Panc1 (cell line): Measurements from ENCODE around the gene RNF224.

ENCODE experiments used
- POLR2AphosphoS5 ChIP-seq: IDR thresholded peaks from 2 replicates; pipeline ENCODE4 v1.6.1; 2012; ENCODE audit warnings: mild to moderate bottlenecking, low read depth, low read length, moderate library complexity
- SIN3A ChIP-seq: IDR thresholded peaks from 2 replicates; pipeline ENCODE4 v1.6.1; 2012; ENCODE audit warnings: low read depth, mild to moderate bottlenecking, low read length, moderate library complexity, borderline replicate concordance; ENCODE audit not compliant: insufficient read depth
- TCF7L2 ChIP-seq: IDR thresholded peaks from 2 replicates; pipeline ENCODE4 v1.6.1; 2011; ENCODE audit warnings: mild to moderate bottlenecking, low read depth, low read length, inconsistent platforms
- TF ChIP-seq, protein P1 (sequence below): fragments of 450-650 bp; IDR thresholded peaks from 2 replicates; pipeline ENCODE4 v1.5.1; 2017; ENCODE audit warnings: mild to moderate bottlenecking
- TF ChIP-seq, protein P2 (sequence below), 2 experiments: IDR thresholded peaks; 2 replicates each; pipeline ENCODE4 v1.6.1; 2011 to 2012; ENCODE audit warnings: low read depth in 2 of 2, control low read depth in 1 of 2, low read length in 1 of 2, mild to moderate bottlenecking in 1 of 2, moderate library complexity in 1 of 2; ENCODE audit not compliant: insufficient read depth in 1 of 2

DNA sequence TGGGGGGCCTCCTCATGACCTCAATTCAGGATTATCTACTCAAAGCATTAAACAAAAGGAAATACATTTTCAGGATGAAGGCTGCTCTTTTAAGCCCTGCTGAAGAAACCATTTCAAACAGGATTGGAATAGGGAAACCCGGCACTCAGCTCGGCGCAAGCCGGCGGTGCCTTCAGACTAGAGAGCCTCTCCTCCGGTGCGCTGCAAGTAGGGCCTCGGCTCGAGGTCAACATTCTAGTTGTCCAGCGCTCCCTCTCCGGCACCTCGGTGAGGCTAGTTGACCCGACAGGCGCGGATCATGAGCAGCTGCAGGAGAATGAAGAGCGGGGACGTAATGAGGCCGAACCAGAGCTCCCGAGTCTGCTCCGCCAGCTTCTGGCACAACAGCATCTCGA is 22.6 kb upstream of the RNF224 start:
- TF ChIP-seq, protein P1, sequence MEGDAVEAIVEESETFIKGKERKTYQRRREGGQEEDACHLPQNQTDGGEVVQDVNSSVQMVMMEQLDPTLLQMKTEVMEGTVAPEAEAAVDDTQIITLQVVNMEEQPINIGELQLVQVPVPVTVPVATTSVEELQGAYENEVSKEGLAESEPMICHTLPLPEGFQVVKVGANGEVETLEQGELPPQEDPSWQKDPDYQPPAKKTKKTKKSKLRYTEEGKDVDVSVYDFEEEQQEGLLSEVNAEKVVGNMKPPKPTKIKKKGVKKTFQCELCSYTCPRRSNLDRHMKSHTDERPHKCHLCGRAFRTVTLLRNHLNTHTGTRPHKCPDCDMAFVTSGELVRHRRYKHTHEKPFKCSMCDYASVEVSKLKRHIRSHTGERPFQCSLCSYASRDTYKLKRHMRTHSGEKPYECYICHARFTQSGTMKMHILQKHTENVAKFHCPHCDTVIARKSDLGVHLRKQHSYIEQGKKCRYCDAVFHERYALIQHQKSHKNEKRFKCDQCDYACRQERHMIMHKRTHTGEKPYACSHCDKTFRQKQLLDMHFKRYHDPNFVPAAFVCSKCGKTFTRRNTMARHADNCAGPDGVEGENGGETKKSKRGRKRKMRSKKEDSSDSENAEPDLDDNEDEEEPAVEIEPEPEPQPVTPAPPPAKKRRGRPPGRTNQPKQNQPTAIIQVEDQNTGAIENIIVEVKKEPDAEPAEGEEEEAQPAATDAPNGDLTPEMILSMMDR, result no peak
- no peak for TF ChIP-seq POLR2AphosphoS5
- TF ChIP-seq, protein P2, sequence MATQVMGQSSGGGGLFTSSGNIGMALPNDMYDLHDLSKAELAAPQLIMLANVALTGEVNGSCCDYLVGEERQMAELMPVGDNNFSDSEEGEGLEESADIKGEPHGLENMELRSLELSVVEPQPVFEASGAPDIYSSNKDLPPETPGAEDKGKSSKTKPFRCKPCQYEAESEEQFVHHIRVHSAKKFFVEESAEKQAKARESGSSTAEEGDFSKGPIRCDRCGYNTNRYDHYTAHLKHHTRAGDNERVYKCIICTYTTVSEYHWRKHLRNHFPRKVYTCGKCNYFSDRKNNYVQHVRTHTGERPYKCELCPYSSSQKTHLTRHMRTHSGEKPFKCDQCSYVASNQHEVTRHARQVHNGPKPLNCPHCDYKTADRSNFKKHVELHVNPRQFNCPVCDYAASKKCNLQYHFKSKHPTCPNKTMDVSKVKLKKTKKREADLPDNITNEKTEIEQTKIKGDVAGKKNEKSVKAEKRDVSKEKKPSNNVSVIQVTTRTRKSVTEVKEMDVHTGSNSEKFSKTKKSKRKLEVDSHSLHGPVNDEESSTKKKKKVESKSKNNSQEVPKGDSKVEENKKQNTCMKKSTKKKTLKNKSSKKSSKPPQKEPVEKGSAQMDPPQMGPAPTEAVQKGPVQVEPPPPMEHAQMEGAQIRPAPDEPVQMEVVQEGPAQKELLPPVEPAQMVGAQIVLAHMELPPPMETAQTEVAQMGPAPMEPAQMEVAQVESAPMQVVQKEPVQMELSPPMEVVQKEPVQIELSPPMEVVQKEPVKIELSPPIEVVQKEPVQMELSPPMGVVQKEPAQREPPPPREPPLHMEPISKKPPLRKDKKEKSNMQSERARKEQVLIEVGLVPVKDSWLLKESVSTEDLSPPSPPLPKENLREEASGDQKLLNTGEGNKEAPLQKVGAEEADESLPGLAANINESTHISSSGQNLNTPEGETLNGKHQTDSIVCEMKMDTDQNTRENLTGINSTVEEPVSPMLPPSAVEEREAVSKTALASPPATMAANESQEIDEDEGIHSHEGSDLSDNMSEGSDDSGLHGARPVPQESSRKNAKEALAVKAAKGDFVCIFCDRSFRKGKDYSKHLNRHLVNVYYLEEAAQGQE (IDR thresholded peaks at IDR 0.05; ENCODE audit: insufficient read depth in 1 of 2, low read depth in 2 of 2, low read length in 1 of 2), result no peak
- TF ChIP-seq TCF7L2, result no peak
- TF ChIP-seq SIN3A, result no peak
